Skeletal muscle tissue (tissue), 4 donors: ENCODE measurements around the gene IP6K1. TPM values are rescaled to one million over a fixed set of nuclear protein-coding genes. Genes with fewer than 3 reads are reported as not detected.
"Not testable (repeated sequence)": the region's sequence is repeated elsewhere in the genome, so short reads cannot be mapped to it uniquely, and the experiment has no call there.

Experiments
- H3K27ac ChIP-seq: one replicate; pipeline ENCODE4 v1.7.0; 2013; ENCODE audit warnings: mild to moderate bottlenecking, low read depth, low read length, inconsistent platforms
- H3K27me3 ChIP-seq, 3 donors: one replicate each; pipeline ENCODE4 v1.7.0; 2013; ENCODE audit warnings: low read length in 3 of 3; ENCODE audit not compliant: control insufficient read depth in 3 of 3, insufficient read depth in 3 of 3
- H3K36me3 ChIP-seq, 3 donors: one replicate each; pipeline ENCODE4 v1.7.0; 2013; ENCODE audit warnings: low read length in 3 of 3; ENCODE audit not compliant: control insufficient read depth in 3 of 3, insufficient read depth in 3 of 3
- H3K4me1 ChIP-seq, 3 donors: one replicate each; pipeline ENCODE4 v1.7.0; 2013; ENCODE audit warnings: low read length in 3 of 3, mild to moderate bottlenecking in 3 of 3; ENCODE audit not compliant: control insufficient read depth in 3 of 3, insufficient read depth in 3 of 3
- H3K4me3 ChIP-seq, 3 donors: one replicate each; pipeline ENCODE4 v1.7.0; 2013; ENCODE audit warnings: low read length in 3 of 3
- H3K9ac ChIP-seq, 3 donors: one replicate each; pipeline ENCODE4 v1.7.0; 2013; ENCODE audit warnings: low read length in 3 of 3, mild to moderate bottlenecking in 3 of 3, moderate library complexity in 2 of 3, low read depth in 1 of 3
- H3K9me3 ChIP-seq, 3 donors: one replicate each; pipeline ENCODE4 v1.7.0; 2013; ENCODE audit warnings: low read length in 3 of 3; ENCODE audit not compliant: control insufficient read depth in 3 of 3
- total RNA-seq: library from RNA; depleted of rRNA; stranded (reverse); fragments of >200 nt; gene quantifications from one replicate; pipeline ENCODE4 v1.2.3, GENCODE V29; 2014
- donor health status: Osteomylitis.

Gene IP6K1
- total RNA-seq, 1 donor from 2014 or later, result 23.5 TPM

DNA sequence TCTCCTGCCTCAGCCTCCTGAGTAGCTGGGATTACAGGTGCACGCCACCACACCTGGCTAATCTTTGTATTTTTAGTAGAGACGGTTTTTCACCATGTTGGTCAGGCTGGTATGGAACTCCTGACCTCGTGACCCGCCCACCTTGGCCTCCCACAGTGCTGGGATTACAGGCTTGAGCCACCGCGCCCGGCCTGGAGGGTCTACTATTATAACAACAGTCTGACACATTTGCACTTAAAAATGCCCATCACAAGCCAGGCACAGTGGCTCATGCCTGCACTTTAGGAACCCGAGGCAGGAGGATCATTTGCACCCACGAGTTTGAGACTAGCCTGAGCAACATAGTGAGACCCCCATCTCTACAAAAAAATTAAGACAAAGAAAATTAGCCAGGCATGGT, 4.1 kb downstream of the IP6K1 start:
- Histone ChIP-seq H3K36me3 (peaks cover 0 to 12% (median 6%) of the 10 kb centered on the region in 3 donors), H3K4me1 (peaks cover 20 to 30% (median 26%) of the 10 kb centered on the region in 3 donors)
- not testable (repeated sequence) for H3K27me3 ChIP-seq, H3K9me3 ChIP-seq, H3K9ac ChIP-seq, H3K4me3 ChIP-seq, H3K27ac ChIP-seq

DNA sequence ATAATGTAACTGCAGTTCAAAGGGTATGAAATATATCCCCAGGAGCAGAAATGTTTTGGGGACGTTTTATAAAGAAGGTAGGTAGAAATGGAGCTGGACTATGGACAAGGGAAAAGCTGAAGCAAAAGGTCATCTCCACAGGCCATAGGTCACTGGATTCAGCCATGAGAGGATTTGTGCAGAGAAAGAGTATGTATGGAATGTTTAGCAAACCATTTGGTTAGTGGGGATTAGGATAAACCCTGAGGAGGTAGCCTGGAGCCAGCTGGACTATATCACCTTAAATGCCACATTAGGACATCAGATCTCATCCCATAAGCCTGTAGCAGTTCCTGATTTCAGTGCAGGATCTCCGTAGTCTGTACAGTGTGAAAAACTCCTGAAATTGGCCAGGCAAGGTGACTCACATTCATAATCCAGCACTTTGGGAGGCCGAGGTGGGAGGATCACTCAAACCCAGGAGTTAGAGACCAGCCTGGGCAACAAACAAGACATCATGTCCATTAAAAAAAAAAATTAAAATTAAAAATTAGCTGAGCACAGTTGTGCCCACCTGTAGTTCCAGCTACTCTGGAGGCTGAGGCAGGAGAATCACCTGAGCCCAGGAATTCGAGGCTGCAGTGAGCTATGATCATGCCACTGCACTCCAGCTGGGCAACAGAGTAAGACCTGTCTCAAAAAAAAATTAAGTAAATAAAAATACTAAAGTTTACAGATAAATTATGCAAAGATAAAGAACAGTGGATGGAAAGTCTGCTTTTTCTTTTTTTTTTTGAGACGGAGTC, 4.7 kb downstream of the IP6K1 start:
- no peaks in the 10 kb centered on the region for H3K9me3 ChIP-seq
- H3K4me1 ChIP-seq, result peaks cover 13 to 23% (median 20%) of the 10 kb centered on the region in 3 donors
- H3K4me3 ChIP-seq, result no peak overlapping the region
- H3K9ac ChIP-seq, result peak overlapping the region in 2 of 3 donors; percentile 18 to 66
- H3K27me3 ChIP-seq, result no peaks in the 10 kb centered on the region
- H3K36me3 ChIP-seq, result peaks cover 0 to 16% (median 6%) of the 10 kb centered on the region in 3 donors
- no peak overlapping the region for H3K27ac ChIP-seq

DNA sequence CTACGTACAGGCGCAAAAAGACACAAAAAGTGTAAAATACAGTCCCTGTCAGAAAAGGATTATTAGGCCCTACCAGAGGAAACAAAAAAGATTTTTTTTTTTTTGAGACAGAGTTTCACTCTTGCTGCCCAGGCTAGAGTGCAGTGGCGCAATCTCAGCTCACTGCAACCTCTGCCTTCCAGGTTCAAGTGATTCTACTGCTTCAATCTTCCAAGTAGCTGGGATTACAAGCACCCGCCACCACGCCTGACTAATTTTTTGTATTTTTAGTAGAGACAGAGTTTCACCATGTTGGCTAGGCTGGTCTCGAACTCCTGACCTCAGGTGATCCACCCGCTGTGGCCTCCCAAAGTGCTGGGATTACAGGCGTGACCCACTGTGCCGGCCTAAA, 5.4 kb downstream of the IP6K1 start:
- H3K27ac ChIP-seq, H3K4me3 ChIP-seq, H3K9me3 ChIP-seq, H3K27me3 ChIP-seq: not testable (repeated sequence)
- Histone ChIP-seq H3K4me1 (peaks cover 13 to 23% (median 20%) of the 10 kb centered on the region in 3 donors), H3K9ac (peak overlapping the region in 1 of 3 donors; percentile 18), H3K36me3 (peaks cover 0 to 16% (median 6%) of the 10 kb centered on the region in 3 donors)

DNA sequence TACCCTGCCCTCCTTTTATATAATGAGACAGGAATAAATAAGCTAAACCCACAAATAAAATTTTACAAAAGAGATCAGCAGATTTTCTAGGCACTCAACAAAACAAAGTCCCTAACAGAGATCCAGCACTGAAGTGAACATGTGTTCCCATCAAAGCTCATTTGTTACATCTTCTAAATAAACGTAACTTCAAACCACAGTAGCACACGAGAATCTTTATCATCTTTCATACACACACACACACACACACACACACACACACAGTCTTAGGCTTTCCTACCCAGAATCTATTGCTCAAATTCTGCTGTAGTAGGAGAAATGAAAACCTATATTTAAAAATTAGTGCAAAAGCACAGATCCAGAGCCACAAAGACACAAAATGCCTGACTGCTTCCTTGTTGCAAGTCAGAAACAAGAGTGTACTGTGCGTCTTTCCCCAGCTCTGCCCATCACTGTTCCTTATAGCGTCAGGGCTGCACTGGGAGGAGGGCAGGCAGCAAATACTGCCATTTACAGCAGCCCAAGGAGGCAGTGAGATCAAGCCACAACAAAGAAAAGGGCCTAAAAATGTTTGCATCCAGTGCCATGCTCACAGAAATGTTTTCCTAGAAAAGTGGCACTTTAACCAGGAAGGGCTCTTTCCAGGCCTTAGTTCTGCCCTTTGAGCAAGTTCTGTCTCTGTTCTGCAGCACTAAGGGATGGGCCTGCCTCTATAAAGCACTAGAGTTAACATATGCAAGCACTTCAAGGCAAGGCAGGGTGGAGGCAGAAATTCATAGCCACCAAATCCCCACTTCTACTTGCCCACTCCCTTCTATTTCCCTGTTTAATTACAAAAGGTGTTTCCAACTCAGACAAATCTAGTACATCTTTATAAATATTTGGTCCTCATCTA, 6.0 kb downstream of the IP6K1 start:
- H3K4me1 ChIP-seq, result peaks cover 10 to 20% (median 19%) of the 10 kb centered on the region in 3 donors
- H3K4me3 ChIP-seq, result no peak overlapping the region
- H3K27ac ChIP-seq, result no peak overlapping the region
- no peak overlapping the region for H3K9ac ChIP-seq
- H3K36me3 ChIP-seq, result peaks cover 0 to 16% (median 3%) of the 10 kb centered on the region in 3 donors
- no peaks in the 10 kb centered on the region for H3K27me3 ChIP-seq
- no peaks in the 10 kb centered on the region for H3K9me3 ChIP-seq

DNA sequence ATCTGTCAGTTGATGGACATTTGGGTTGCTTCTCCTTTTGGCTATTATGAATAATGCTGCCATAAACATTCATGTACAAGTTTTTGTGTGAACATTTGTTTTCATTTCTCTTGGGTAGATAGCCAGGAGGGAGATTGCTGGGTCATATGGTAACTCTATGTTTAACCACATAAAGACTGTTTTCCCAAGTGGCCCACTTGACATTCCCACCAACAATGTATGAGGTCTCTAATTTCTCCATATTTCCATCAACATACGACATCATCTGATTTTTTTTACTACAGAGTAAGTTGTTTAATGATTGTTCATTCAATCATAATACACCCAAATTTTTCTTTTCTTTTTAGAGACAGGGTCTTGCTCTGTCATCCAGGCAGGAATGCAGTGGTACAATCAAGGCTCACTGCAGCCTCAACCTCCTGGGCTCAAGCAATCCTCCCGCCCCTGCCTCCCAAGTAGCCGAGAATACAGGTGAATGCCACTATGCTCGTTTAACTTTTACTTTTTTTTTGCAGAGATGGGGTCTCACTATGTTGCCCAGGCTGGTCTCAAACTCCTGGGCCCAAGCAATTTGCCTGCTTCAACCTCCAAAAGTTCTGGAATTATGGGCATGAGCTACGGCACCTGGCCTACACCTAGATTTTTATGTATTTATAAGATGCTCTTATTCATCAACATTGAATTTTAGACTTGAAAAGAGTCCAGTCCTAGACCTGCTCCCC, 6.8 kb downstream of the IP6K1 start:
- no peak overlapping the region for H3K4me3 ChIP-seq
- H3K4me1 ChIP-seq, result peaks cover 3 to 16% (median 12%) of the 10 kb centered on the region in 3 donors
- H3K9ac ChIP-seq, result no peak overlapping the region
- H3K36me3 ChIP-seq, result peaks cover 0 to 16% (median 3%) of the 10 kb centered on the region in 3 donors
- no peaks in the 10 kb centered on the region for H3K27me3 ChIP-seq
- H3K27ac ChIP-seq, result no peak overlapping the region
- H3K9me3 ChIP-seq, result no peaks in the 10 kb centered on the region

DNA sequence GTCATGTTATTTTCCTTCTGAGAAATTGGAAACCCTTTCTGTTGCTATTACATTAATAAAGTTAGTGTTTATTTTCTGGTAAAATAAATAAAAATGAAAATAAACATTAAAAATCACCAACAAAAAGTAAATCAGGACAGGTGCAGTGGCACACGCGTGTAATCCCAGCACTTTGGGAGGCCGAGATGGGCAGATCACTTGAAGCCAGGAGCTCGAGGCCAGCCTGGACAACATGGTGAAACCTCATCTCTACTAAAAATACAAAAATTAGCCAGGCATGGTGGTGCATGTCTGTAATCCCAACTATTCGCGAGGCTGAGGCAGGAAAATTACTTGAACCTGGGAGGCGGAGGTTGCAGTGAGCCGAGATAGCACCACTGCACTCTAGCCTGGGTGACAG, 10.2 kb downstream of the IP6K1 start:
- not testable (repeated sequence) for H3K9me3 ChIP-seq, H3K27ac ChIP-seq, H3K4me3 ChIP-seq, H3K9ac ChIP-seq, H3K27me3 ChIP-seq, H3K36me3 ChIP-seq
- H3K4me1 ChIP-seq, result peaks cover 3 to 12% (median 6%) of the 10 kb centered on the region in 3 donors

DNA sequence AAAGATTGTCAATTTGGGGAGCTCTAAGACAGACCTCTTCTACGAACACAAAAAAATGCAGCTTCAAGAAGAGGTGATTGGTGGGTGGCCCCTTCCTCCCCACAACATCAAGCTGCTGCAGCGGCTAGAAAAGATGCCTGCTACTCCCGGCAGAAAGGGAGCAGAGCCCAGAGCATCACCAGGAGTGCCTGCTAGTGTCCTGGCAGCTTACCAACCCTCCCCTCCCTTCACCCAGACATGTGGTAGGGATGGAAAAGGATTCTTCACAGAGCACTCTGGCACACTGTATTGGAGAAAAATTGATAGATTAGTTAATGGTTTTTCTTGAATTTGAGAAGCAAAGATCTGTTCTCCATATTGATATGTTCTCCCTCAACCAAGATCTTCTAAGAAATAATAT, 10.8 kb downstream of the IP6K1 start:
- Histone ChIP-seq H3K9ac (no peak overlapping the region), H3K36me3 (peaks cover 0 to 5% (median 0%) of the 10 kb centered on the region in 3 donors), H3K27me3 (no peaks in the 10 kb centered on the region), H3K27ac (no peak overlapping the region), H3K4me1 (peaks cover 3 to 9% (median 3%) of the 10 kb centered on the region in 3 donors), H3K9me3 (no peaks in the 10 kb centered on the region), H3K4me3 (no peak overlapping the region)

DNA sequence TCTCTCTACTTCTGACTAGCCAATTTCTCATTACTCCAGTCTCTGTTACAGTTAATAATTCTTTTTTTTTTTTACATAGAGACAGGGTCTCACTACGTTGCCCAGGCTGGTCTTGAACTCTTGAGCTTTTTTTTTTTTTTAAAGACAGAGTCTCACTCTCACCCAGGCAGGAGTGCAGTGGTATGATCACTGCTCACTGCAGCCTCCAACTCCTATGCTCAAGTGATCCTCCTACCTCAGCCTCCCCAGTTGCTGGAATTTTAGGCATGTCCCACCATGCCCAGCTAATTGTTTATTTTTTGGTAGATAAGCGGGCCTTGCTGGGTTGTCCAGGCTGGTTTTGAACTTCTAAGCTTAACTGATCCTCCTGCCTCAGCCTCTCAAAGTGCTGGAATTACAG, 13.6 kb downstream of the IP6K1 start:
- no peaks in the 10 kb centered on the region for H3K9me3 ChIP-seq
- H3K9ac ChIP-seq, result no peak overlapping the region
- no peaks in the 10 kb centered on the region for H3K27me3 ChIP-seq
- no peak overlapping the region for H3K4me3 ChIP-seq
- peaks cover 0 to 6% (median 0%) of the 10 kb centered on the region in 3 donors for H3K4me1 ChIP-seq
- H3K27ac ChIP-seq, result no peak overlapping the region
- peaks cover 0 to 5% (median 0%) of the 10 kb centered on the region in 3 donors for H3K36me3 ChIP-seq

DNA sequence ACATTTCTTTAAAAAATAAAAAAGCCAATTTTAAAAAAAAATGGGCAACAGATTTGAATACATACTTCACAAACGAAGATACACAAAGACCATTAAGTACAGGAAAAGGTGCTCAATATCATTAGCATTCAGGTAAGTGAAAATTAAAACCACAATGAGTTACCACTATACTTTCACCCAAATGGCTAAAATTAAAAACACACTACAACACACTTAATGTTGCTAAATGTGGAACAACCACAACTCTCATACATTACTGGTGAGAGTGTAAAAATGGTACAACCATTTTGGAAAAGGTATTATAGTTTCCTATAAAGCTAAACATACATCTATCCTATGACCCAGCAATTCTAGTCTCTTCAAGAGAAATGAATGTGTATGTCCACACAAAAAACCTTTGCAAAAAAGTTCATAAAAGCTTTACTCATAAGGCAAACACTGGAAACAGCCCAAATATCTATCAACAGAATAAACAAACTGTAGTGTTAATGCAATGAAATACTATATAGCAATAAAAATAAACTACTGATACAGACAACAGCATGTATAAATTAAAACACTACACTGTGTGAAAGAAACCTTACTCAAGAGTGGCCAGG, 14.9 kb downstream of the IP6K1 start:
- H3K27me3 ChIP-seq, result no peaks in the 10 kb centered on the region
- no peaks in the 10 kb centered on the region for H3K9me3 ChIP-seq
- no peak overlapping the region for H3K9ac ChIP-seq
- no peaks in the 10 kb centered on the region for H3K36me3 ChIP-seq
- H3K4me3 ChIP-seq, result no peak overlapping the region
- H3K4me1 ChIP-seq, result peaks cover 0 to 6% (median 0%) of the 10 kb centered on the region in 3 donors
- H3K27ac ChIP-seq, result no peak overlapping the region
